Activated T-helper 1 cell treated with anti-CD3 and anti-CD28 coated beads, Interleukin-12 subunit alpha, Interleukin-12 subunit beta, Interleukin-2, Interleukin-4 antibody, amounts not matched to agents 30 ng/mL and 10 ng/mL and 1 ng/mL, durations not matched to agents 14 hours and 24 hours and 36 hours (primary cell): Measurements from ENCODE around the gene HS6ST1. TPM values are rescaled to one million over a fixed set of nuclear protein-coding genes. Genes with fewer than 3 reads are reported as not detected.

Source experiments
- DNase-seq: peaks from one replicate; pipeline ENCODE4 v3.0.0; 2021; ENCODE audit warnings: low spot score
- H3K27ac Mint-ChIP-seq: one replicate; pipeline ENCODE4 v1.8.0; 2021; ENCODE audit warnings: mild to moderate bottlenecking, mixed read lengths
- H3K27me3 Mint-ChIP-seq: one replicate; pipeline ENCODE4 v1.8.0; 2022; ENCODE audit warnings: mild to moderate bottlenecking, moderate library complexity, mixed read lengths; ENCODE audit not compliant: insufficient read depth
- H3K36me3 Mint-ChIP-seq: one replicate; pipeline ENCODE4 v1.8.0; 2021; ENCODE audit warnings: low read depth, mixed read lengths
- H3K4me1 Mint-ChIP-seq: one replicate; pipeline ENCODE4 v1.8.0; 2021; ENCODE audit warnings: low read depth, mixed read lengths
- H3K4me3 Mint-ChIP-seq: one replicate; pipeline ENCODE4 v1.8.0; 2021; ENCODE audit warnings: mild to moderate bottlenecking, moderate library complexity, mixed read lengths
- H3K9me3 Mint-ChIP-seq: one replicate; pipeline ENCODE4 v1.8.0; 2021; ENCODE audit warnings: mixed read lengths
- intact Hi-C: fragments of 100-400 bp; cut with micrococcal nuclease; formaldehyde crosslinking; loops from one replicate; pipeline ENCODE4 v1.15.1; 2024
- total RNA-seq: library from RNA; stranded (reverse); gene quantifications from 2 replicates; pipeline ENCODE4 v1.2.3, GENCODE V29; 2022

Gene HS6ST1
- total RNA-seq, 1 donor from 2014 or later: 22.3 TPM

- Mint-ChIP-seq H3K27ac (no peak overlapping the region), H3K9me3 (no peaks in the 10 kb centered on the region), H3K4me1 (peaks cover 4% of the 10 kb centered on the region), H3K27me3 (peaks cover 7% of the 10 kb centered on the region), H3K4me3 (no peak overlapping the region), H3K36me3 (no peaks in the 10 kb centered on the region)
- intact Hi-C loops: no loop called here
- no peak for DNase-seq
Observed at GRCh38 chr2:128217671-128218070, 101.0 kb downstream of the HS6ST1 start.

- intact Hi-C loops: no loop called here
- Mint-ChIP-seq H3K4me3 (no peak overlapping the region), H3K27me3 (peaks cover 7% of the 10 kb centered on the region), H3K4me1 (peaks cover 4% of the 10 kb centered on the region), H3K27ac (no peak overlapping the region), H3K9me3 (no peaks in the 10 kb centered on the region), H3K36me3 (no peaks in the 10 kb centered on the region)
- no peak for DNase-seq
Observed at GRCh38 chr2:128215897-128216642, 102.6 kb downstream of the HS6ST1 start.

Other genes with a start within 250 kb of the HS6ST1 start
- 65.2 and 70.7 TPM in 2 replicates for gene UGGT1, start 227.7 kb downstream of the HS6ST1 start, total RNA-seq